Tracheal epithelial cell (primary cell): ENCODE results near the gene VWF. TPM values are rescaled to one million over a fixed set of nuclear protein-coding genes. Genes with fewer than 3 reads are reported as not detected.

ENCODE experiments used
- total RNA-seq: library from RNA; depleted of rRNA; stranded (reverse); fragments of >200 nt; gene quantifications from 2 replicates; pipeline ENCODE4 v1.2.1, GENCODE V29; 2014

VWF gene
- 1.1 and 2.2 TPM in 2 replicates for total RNA-seq

DNA sequence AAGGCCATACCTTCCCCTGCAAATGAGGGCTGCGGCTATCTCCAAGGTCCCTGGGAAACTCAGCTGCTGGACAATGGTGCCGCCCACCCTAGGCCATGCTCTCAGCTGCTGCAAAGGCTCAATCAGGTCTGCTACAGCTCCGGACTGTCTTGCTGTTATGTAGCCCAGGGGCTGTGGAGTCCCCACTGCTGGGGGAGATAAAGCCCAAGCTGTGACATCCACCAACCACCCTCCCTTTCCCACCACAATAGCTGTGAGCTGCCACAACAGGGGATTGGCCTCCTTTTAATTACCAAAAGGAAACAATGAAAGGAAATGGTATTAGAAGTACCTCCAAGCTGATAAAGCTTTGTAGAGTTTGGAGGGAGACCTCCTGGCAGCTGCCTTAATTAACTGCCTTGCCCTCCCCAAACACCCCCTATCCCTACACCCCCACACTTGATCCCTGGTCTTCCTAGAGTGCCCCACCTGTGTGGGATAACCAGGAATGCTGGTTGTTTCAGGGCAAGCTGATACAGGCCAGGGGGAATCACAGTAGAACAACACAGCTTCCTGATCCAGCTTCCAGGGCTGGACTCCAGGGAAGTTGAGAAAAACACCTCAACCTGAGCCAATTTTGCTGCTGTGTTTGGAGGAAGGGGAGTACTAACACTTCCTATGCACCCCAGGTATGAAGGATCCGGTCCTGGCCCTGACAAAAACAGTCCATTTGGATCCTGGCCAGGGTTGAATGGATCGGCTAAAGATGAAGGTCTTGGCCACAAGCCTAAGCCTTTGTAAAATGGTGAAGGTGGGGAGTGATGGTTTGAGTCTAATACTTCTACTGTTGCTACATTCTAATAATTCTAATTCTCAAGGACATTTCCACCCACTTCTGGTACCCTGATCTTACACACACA lies at the start of gene VWF:
VWF (minus strand) TSS at position 260 of the 899 bp plus-strand sequence. CDS start 1,474 bp downstream, outside the sequence.

DNA sequence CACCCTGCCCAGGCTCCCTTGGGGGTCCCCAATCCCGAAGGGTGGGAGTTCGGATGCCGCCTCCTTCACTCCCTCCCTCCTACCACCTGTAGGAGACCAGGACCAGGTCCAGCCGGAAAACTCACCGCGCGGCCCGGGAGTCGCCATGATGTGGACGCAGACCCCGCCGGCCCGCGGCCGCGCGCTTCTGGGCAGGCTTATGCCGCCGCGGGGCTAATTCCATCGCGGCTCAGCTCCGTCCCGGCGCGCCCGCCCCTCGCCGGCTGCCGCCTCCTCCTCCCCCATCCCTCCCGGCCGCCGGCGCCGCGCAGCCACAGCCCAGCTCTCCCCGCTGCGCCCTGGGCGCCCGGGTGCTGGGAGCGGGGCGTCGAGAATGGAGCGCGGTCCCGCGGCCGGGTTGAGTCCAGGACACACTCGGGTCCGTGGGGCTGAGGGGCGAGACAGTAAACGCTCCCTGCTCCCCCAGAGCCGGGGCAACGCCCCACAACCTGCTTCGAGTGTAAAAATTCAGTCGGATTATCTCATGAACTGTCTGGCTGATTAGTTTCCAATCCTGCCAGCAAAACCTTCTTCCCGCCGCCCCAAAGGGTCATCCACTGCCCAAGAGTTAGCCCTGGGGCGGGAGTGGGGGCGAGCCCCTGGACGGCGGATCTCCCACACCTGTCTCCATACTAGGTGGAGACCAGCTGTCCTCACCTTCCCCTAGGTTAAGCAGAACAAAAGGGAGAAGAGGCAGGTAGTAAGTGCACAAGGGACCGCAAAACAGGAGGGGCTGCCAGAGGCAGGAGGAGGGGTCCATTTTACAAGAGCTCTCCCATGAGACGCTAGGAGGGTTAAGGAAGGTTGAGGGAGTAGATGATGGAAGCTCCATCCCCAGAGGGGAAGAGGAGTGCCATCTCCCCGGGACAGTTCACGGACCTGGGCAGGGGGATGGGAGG lies 179.1 kb downstream of the VWF start, which contains the start of gene ANO2:
ANO2 (minus strand) TSS at position 189 of the 938 bp plus-strand sequence; CDS start at position 147, 42 bp downstream.

Other genes with a start within 250 kb of the VWF start
- gene ANO2, start 179.4 kb downstream of the VWF start, total RNA-seq = 0.85 TPM in 1 of 2 replicates, not detected in the other
- gene CD9, start 75.7 kb upstream of the VWF start, total RNA-seq = 864 and 1,034 TPM in 2 replicates
- 26.2 and 51.3 TPM in 2 replicates for gene PLEKHG6, start 186.0 kb upstream of the VWF start, total RNA-seq
- 39.0 and 49.6 TPM in 2 replicates for gene TNFRSF1A, start 217.4 kb upstream of the VWF start, total RNA-seq